SKM-1 treated with dmso at 0.1 percent for 144 hours (cell line): ENCODE measurements around the gene DHRS1.

Experiments used
- DNase-seq: peaks from one replicate; lab custom pipeline; 2025; ENCODE audit not compliant: unreplicated experiment; lab: John Stamatoyannopoulos, UW

The DHRS1 gene

DNA sequence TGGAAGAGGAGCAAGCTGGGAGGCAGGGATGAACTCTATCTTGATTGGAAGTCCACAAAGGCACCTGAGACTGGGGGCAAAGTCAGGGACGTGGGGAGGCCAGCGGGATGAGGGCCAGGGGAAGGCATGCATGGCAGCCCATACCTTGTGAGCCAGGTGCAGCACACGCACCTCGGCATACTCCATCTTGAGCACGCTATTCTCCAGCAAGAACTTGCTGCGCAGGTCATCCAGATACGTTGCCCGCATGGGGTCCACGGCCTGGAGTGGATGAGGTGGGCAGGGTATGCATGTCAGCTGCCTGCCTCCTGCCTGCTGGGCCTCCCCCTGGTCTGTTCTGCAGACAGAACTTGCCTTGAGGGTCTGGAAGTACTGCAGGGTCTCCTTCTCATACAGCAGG, 32.1 kb downstream of the DHRS1 start:
- no peak for DNase-seq

DNA sequence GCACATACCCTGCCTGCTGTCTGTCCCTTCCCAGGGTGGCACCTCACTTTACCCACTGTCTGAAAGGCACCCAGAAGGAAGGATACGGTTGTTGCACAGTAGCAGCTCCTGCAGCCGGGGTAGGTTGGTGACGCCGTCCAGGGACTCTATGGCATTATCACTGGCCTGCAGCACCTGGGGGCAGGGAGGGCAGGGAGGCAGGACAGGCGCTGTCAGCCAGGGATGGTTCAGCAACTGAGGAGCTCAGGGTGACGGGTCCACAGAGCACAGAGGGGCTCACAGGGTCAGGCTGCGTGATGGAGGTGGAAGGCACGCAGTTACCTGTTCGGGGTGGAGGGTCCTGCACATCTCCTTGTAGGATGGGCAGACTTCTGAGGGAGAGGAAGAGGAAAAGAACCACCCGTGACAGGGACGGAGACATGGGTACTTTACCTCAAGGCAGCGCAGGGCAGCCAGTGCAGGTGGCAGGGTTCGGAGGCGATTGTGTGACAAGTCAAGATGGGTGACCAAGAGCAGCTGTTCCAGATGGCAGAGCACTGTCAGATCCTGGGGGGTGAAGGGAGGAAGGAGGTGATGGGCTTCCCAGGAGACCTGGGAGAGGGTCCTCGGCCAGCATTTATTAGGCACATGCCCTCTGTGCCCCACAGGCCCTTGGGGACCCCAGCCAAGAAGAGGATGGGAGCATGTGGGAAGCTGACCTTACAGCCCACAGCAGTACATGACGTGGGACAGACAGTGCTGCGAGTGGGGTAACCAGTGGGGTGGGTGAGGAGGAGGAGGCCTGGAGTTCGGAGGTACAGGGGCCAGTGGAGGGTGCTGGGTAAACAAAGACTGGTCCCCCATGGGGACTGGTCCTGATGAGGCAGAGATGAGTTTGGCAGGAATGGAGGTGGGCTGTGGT, 33.0 kb downstream of the DHRS1 start:
- DNase-seq: no peak

DNA sequence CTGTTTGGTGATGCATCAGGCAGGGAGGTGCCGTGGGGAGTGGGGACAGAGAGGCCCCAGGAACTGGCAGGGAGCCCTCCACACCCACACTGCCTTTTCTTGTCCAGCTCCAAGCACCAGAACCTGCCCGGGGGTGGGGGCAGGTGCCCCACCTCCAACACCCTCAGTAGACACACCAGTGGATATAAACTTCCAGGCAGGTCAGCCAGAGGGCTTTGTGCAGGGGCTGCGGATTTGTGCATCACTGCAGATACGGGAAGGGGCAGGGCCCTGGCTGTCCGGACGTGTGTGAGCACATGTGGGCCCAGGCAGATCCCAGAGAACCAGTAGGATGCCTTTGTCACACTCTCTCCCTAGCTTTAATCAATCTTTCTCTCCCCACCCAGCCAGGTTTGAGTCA, 35.3 kb downstream of the DHRS1 start:
- DNase-seq: no peak

DNA sequence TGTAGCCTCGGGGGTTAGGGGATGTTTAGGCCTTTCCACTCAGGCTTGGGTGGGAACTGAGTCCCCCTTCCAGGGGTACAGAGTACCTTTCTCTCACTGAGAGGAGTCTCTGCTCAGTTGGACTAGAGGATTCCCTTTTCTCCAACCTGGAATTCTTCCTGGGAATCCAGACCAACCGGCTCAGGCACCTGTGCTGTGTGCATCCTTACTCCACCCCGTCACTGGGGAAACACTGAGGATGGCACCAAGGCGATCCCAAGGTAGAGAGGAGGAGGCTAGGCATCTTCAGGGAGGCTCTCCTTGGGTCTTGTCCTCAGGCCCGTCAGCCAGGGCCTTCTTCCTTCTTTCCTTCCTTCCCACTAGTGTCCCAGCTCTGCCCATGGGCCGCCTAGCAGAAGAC, 35.7 kb downstream of the DHRS1 start:
- no peak for DNase-seq

DNA sequence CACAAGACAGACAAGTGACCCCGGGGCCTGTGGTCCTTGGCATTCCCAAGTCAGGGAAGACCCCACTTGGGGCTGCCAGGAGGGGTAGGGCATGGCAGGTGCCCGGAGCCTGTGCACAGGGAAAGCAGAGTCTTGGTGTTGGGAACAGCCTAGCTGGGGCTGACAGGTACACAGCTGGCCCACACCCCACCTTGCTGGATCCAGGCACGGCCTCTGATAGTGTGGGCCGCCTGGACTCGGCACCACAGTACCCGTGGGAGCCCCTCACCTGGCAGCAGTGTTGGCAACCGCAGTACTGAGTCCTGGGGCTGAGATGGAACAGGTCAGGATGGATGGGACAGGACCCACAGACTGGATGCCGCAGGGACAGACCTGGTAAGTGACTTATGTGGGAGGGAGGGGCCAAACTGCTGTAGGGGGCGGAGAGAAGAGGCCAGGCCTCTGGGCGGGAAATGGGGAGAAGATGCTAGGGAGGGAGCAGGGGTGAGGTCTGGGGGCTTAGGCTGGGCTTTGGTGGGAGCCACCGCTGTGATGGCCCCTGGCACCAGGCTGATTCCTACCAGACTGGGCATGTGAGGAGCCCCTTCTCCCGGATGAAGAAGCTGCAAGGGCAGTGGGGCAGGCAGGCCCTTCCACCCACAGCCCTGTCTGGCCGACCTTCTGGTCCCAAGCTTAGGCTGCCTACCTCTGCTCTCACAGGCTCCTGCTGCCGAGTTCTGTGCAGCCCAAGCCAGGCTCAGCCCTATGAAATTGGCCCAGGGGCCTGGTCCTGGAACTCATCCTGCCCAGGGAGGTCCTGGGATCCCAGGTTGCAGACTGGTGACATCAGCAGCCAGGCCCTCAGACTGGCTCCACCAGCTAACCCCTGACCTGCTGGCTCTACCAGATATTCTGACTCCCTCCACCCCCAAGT, 36.5 kb downstream of the DHRS1 start, which contains the start of gene TGM1:
TGM1 (minus strand) TSS at position 357 of the 913 bp plus-strand sequence. CDS start 825 bp downstream, outside the sequence.
- no peak for DNase-seq

GRCh38 chr14:24261969-24262327, 37.6 kb downstream of the DHRS1 start:
- no peak for DNase-seq

DNA sequence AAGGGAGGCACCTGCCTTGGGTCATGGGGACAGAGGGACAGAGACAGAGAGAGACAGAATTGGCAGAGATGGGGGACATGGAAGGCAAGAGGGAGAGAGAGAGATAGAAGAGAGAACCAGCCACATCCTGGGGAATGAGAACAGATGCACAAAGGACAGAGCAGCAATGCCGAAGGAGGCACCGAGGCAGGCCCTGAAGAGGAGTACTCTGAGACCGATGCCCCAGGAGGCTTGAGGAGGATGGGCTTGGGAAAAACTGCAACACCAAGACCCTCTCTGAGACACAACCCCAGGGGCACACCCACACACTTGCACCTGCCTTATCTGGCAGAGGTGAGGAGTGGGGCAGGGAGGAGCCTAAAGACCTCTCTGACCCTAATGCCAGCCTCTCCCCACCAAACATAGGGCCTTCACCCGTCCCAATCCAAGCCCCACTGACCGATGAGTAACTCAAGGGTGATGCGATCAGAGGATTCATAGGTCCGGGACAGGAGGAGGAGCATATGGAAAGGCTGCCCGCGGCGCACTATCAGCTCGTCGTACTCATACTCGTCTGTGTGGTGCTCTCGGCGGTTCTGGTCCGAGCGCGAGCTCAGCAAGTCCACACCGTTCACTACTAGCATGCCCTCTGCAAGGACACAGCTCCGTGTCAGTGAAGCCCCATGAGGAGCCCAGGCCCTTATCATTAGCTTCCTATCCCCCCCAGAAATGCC, 38.2 kb downstream of the DHRS1 start:
- DNase-seq: no peak

- DNase-seq: no peak
These were observed 38.8 kb downstream of the DHRS1 start for GRCh38 chr14:24260780-24261157.

GRCh38 chr14:24260026-24260779, 39.4 kb downstream of the DHRS1 start:
- no peak for DNase-seq

DNA sequence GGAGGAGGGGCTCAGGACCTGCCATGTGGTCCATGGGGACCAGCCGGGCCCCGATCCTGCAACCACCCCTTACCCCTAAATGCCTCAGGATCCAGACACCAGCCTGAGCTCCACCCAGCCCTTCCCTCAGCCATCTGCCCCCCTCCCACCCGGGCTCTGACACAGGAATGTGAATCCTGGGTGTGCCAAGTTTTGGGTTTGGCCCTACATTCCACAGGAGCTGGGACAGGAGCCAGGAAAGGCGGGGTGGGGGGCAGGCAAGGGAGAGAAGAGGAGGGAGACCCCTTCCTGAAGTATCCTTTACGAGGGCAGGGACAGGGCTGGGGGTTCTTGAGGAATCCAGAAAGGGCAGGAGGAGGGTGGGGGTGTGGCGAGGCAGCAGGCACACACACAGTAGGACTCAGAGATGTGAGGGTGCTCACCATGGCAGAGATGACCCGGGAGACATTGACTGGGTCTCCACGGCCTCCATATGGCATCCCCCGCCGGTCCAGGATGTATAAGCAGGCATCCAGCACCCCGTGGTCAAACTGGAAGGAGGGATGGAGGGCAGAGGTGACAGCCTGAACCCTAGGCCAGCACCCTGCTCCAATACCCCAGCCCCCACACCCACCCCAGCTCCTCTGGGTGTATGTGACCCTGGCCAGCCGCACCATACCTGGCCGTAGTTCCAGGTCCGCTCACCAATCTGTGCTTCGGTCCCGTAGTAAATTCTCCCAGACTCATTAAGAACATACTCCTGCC, 40.1 kb downstream of the DHRS1 start:
- DNase-seq: no peak

- no peak for DNase-seq
These were observed 40.9 kb downstream of the DHRS1 start for GRCh38 chr14:24258548-24259265.

GRCh38 chr14:24258119-24258518, 41.5 kb downstream of the DHRS1 start:
- no peak for DNase-seq

DNA sequence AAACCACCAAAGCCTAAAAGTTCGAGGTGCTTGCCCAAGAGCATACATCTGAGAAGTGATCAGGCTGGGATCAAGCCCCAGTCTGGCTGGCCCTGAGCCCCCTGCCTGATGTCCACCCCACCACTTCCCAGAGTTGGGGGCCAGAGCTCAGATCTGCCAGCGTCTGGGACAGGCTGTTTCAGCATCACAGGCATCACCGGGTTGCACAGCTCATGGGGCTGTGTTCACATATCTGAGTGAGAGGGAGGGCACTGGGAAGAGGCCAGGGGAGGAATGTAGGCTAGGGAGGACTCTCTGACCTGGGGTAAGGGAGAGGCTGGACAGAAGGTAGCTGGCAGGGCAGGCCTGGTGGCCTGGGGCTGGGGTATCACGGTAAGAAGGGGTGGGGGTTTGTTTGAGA, 42.6 kb downstream of the DHRS1 start:
- no peak for DNase-seq

DNA sequence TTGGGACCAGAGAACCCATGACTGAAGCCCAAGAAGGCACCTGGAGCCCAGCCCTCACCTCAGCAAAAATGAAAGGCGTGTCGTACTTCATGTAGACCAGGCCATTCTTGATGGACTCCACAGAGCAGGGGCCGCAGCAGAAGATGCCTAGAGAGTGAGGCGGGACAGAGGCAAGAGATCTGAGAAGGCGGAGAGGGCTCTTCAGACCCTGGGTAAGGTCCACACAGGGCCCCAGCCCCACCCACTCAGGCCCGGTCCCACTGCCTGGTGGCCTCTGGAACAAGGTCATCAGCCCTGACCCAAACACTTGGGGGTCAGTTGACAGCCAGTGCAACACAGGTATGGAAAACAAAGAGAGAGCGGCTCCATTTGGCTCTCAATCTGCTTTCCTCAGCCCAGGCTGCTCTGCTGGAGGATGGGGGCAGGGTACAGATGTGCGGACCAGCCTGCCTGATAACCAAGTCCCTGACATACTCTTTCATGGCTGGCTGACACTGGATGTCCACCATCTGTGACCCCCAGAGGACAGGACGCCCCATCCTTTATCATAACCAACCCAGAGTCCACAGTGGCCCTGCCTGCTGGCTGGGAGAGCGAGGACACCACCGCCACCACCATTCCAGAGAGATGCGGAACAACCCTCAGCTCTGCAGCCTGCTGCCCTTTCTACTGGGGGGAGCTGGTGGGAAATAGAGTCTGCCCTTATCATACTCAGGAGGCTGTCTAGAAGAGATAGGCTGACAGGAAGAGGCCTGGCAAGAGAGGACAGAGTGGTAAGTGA, 43.5 kb downstream of the DHRS1 start:
- DNase-seq: no peak

DNA sequence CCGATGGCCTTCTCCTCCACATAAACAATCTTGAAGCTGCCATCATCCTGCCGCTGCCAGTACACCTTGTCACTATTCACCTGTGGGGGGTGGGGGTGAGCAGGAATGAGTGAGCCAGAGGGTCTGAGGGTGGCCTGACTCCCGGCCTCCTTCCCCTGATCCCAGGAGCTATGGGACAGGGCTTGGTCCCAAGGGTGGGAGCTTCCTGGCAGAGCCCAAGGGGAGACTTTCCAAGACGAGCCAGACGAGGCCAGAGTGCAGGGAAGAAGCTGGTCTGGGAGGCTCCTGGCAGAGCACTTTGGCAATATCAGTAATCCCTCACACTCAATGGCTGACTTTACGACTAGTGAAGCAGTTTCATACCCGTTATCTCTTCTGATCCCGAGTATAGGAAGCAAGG, 44.1 kb downstream of the DHRS1 start:
- DNase-seq: no peak

DNA sequence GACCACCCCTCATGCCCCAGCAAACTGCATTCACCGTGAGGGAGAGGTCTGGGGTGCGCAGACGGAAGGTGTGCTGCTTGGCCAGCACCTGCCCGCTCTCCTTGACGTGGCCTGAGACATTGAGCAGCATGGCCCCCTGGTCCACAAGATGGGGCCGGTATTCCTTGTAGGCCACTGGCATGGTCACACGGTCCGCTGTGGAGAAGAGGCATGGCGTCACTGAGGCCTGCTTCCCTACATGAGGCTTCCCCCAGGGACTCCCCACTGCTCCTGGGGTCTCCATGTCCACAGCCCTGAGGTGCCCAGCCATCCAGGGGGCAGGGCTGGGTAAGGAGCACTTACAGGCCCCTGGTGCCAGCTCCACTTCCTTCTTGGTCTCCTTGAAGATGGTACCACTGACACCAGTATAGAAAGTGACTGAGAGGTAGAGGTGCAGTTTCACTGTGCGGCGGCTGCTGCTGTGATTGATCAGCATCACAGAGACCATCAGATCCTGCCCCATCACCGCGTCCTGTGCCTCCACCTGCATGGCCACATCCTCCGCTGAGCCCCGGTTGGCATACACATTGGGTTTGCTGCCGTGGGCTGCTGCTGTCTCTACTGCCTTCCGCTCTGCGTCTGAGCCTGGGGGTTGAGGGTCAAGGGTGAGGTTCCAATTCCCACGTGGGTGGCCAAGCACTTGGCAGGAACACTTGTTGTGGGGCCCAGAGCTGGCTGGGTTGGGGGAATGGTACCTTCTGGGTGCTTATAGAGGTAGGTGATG, 44.8 kb downstream of the DHRS1 start:
- DNase-seq: no peak

DNA sequence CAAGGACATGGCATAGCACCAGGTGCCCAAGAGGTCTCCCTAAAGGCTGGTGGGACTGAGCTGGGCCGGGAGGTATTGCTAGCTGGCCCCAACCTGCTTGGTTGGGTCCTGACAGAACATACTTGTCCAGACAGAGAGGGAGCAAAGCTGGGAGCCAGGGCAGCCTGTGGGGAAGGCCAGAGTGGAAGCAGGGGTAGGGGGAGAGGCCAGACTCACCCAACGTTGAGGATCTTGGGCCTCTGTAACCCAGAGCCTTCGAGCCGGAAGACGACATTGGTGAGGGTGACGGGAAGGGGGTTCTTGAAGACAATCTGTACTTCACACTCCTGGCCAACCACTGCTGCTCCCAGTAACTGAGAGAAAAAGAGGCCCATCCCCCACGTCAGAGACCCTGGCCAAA, 45.6 kb downstream of the DHRS1 start:
- DNase-seq: no peak
